Left colon (tissue), 2 donors: ENCODE results near the gene MOB1B. TPM values are rescaled to one million over a fixed set of nuclear protein-coding genes. Genes with fewer than 3 reads are reported as not detected.
A peak's percentile ranks its signal among the peaks of the same experiment; 100 is the strongest.

ENCODE experiments used
- ATAC-seq: fragments of 200-7000 bp; cut with Tn5 transposase; one replicate; pipeline ENCODE4 v1.9.1; 2020; ENCODE audit warnings: mild to moderate bottlenecking, moderate library complexity
- DNase-seq, 2 donors: peaks; one replicate each; pipeline ENCODE4 v3.0.0-alpha.2; 2020
- intact Hi-C, 2 donors: fragments of 100-400 bp; cut with DNase I in 1 of 2; cut with micrococcal nuclease in 1 of 2; formaldehyde crosslinking; loops; one replicate each; pipeline versions ENCODE4 v1.11.2 to v1.14.0; 2022; cut with DNase I, micrococcal nuclease
- total RNA-seq, 2 donors: library from RNA; stranded (reverse); fragmentation: NEBNext Ultra II Directional; extraction: Animal tissue kit (Norgen Biotek cat#: 25700); gene quantifications; one replicate each; pipeline ENCODE4 v1.2.1, GENCODE V29; 2021
- donor health status: DM: no; HTN: no; CAD: no.
- donor health status: DM: yes; HTN: yes; CAD: no.

MOB1B gene
- total RNA-seq, 2 donors from 2014 or later: 14.7 to 15.8 TPM

DNA sequence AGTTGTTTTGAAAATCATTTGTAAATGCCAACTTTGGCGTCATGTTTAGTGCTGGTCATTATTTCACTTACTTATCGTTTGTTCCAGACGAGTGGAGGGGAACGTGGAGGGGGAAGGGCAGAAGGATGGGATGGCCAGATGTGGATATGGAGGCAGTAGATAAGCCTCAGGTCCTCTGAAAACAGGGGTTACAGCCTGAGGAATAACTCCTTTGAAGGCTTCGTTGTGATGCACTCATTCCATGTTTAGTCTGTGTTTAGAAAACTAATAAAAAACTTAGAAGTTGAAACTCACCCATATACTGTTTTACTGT is 1.1 kb downstream of the MOB1B start:
- DNase-seq: peak in 1 of 2 donors; percentile 7
- intact Hi-C loops: loop anchor here in 1 of 2 donors (10.0 kb wide), 1 partner anchor 92 kb away; the partner anchor contains the start of gene DCK
- no peak for ATAC-seq

DNA sequence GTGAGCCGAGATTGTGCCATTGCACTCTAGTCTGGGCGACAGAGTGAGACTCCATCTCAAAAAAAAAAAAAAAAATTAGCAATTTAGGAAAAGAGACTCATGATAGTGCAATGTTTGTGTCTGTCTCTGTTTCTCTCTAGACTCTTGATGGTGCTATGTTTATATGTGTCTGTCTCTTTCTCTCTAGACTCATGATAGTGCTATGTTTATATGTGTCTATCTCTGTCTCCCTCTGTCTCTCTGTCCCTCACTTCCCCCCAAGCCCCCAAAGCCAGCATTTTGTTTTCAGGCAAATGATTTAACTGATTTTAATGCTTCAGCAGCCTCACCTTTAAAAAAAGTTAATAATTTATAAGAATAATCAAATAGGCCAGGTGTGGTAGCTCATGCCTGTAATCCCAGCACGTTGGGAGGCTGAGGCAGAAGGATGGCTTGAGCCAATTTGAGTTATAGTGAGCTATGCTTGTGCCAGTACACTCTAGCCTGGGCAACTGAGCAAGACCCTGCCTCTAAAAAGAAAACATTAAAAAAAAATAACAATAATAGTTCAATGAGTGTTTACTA is 6.9 kb downstream of the MOB1B start:
- intact Hi-C loops: loop anchor here in 1 of 2 donors (10.0 kb wide), 1 partner anchor 86 kb away; the partner anchor contains the start of gene DCK
- DNase-seq: no peak
- ATAC-seq: no peak

DNA sequence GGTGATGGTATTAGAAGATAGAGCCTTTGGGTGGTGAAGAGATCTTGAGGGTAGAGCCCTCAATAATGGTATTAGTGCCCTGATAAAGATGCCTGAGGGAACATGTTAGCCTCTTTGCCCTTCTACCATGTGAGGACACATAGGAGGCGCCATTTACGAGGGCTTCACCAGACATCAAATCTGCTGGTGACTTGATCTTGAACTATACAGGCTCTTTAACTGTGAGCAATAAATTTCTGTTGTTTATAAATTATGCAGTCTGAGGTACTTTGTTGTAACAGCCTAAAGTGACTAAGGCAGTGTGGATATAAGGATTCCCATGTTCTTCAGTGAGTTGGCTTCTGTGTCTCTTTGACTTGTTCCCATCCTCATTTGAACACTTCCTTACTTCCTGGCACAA is 11.8 kb downstream of the MOB1B start:
- intact Hi-C loops: no loop called here
- ATAC-seq (no peak), DNase-seq (no peak)

- ATAC-seq: no peak
- intact Hi-C loops: no loop called here
- no peak for DNase-seq
Observed at GRCh38 chr4:70914631-70915030, 12.5 kb downstream of the MOB1B start.

DNA sequence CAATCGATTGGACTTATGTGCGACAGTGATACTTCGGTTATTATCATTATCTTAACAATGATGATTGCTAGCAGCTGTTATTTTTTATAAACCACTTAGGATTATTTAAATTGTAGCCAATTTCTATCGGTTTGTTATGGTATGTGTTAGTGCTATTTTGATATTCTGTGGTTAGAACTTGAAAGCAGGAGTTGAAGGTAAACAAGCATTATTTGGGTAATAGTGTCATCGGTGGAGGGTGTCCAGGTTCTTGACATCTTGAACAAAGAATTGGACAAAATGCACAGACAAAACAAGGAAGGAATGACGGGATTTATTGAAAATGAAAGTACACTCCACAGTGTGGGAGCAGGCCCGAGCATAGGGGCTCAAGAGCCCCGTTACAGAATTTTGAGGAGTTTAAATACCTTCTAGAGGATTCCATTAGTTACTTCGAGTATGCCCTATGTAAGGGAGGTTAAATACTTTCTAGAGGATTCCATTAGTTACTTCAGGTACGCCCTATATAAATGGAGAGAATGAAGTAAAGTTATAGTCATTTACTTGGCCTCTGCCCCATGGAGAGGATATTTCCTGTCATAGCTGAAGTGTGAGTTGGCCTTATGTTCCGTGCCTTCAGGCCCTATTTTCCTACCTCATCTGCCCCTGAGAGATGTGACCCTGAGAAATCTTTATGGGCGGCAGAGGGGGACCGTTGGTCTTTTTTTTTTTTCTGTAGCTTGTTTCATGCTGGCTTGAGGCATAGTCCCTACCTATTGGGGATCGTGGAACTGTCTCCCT is 13.1 kb downstream of the MOB1B start:
- ATAC-seq (no peak), DNase-seq (no peak)
- intact Hi-C loops: no loop called here

DNA sequence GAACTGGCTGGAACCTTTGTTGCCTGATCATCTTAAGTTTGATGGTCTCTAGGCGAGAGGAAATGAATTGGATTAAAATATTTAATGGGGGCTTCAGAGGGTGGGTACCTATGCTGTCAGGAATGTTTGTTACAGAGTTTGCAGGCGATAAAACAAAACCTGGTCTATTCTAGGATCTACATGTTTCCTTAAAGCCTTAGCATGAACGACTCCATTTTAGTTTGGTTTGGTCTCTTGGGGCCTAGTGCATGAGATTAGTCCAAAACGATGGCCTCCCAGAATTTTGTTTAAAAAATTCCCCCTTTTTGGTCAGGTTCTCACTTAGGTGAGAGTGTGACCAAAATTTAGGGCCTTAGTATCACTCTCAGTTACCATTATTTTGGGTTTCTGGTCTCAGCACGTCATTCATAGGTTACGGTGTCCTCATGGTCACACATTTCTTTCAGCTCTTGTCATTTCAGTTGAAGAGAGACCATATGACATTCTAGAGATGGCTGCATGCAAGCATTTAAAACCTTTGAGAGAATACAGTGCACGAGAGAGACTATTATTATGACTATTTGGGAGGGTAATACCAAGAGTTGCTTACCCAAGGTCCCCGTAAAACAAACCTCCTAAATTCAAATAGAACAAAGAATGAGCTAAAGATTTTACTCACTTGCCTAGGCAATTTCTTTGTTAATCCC is 13.8 kb downstream of the MOB1B start:
- DNase-seq (no peak), ATAC-seq (no peak)
- intact Hi-C loops: no loop called here

DNA sequence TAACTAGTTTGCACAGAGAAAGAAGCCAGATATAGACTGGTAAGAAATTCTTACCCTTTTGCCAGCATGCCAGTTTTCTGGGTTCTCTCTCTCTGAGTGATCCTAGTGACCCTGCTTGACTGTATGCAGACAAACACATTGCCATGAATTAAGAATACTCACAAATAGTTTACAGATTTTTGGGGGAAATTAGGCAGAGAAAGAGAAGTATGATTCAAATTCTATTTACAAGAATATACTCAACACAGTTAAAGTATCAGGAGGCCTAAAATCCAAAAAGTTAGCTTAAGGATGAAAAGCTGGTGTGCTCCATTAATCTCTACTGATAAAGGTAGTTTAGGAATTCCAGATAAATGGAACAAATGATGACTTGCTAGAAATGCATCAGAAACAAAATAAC is 18.4 kb downstream of the MOB1B start:
- DNase-seq (no peak), ATAC-seq (no peak)
- intact Hi-C loops: no loop called here

- intact Hi-C loops: no loop called here
- ATAC-seq: no peak
- no peak for DNase-seq
Observed at GRCh38 chr4:70925418-70925817, 23.2 kb downstream of the MOB1B start.

DNA sequence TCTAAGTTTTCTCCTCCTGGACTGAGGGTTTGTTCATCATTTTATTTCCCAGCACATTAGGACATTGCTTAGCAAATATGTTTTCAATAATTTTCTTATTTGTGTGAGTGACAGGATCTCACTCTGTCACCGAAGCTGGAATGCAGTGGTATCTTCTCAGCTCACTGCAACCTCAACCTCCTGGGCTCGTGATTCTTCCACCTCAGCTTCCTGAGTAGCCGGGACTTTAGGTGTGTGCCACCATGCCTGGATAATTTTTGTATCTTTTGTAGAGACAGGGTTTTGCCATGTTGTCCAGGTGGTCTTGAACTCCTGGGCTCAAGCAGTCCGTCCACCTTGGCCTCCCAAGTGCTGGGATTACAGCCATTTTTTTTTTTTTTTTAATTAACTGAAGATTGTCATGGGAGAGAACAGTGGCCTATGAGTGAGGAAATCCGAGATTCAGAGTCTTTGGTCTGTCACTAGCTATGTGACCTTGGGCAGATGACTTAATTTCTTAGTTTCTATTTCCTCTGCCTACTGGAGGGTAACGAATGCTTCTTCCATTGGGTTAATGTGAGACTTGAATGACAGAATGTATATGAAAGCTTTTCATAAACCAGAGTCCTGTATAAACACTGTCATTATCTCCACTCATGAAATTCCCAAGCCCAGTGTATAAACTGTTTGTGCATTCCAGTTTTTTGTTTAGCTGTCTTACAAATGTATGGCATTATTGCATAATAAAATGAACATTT is 23.9 kb downstream of the MOB1B start:
- DNase-seq (no peak), ATAC-seq (no peak)
- intact Hi-C loops: no loop called here

- no peak for ATAC-seq
- intact Hi-C loops: no loop called here
- DNase-seq: no peak
Observed at GRCh38 chr4:70927502-70928137, 25.5 kb downstream of the MOB1B start.

DNA sequence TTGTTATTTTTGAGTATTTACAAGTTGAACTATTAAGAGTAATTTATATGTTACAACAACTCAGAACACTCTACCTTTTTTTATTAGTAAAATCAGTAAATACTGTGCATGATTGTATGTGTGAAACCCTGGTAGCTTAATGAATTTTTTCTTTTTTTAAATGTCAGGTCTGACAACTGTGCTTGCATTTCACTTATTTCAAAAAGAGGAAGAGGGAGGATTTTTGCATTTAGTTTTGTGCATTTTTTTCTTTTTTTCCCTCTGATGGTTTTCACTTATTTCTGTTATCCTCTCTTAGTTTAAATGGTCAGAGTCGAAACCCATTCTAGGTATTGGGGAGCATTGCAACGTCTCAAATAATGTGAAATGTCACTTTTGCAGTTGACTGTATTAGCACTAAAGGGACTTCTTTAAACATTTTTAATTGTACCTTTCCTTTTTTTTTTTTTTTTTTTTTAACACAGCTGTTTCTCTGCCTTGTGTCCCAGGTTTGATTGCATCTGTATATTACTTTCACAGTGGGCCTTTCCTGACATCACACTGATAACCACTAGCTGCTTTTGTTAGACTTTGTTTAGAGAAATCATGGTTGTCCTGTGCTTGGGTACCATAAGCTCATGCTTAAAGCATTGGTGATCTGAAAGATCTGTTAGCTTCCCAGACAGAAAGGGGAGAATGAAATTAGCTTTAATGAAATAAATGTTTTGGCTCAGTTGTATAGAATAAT is 28.5 kb downstream of the MOB1B start:
- DNase-seq: no peak
- ATAC-seq: no peak
- intact Hi-C loops: no loop called here

DNA sequence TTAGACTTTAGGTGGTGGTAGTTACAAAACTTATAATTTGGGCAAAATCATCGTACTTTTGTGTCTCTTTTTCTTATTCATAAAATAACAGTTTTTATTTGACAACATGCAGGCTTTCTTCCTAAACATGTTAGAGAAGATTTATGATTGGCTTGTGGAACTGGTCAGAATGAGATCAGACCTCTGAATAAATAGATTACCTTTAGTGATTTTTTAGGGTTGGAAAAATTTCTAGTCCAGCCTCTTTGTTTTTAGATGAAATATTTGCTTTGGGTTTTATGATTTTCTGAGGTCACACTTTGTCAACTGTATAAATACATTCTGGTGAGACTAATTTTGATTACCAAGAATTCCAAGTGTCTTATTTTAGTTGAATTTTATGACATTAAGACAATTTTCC is 29.2 kb downstream of the MOB1B start:
- intact Hi-C loops: no loop called here
- ATAC-seq (no peak), DNase-seq (no peak)

- DNase-seq (no peak), ATAC-seq (no peak)
- intact Hi-C loops: no loop called here
Observed at GRCh38 chr4:70932984-70933383, 30.8 kb downstream of the MOB1B start.

GRCh38 chr4:70935038-70935695 is 33.0 kb downstream of the MOB1B start:
- no peak for ATAC-seq
- intact Hi-C loops: no loop called here
- DNase-seq: no peak

GRCh38 chr4:70936200-70936787 is 34.1 kb downstream of the MOB1B start:
- no peak for DNase-seq
- ATAC-seq: no peak
- intact Hi-C loops: no loop called here

GRCh38 chr4:70938086-70938485 is 35.9 kb downstream of the MOB1B start:
- ATAC-seq (no peak), DNase-seq (no peak)
- intact Hi-C loops: no loop called here

- intact Hi-C loops: no loop called here
- ATAC-seq: no peak
- no peak for DNase-seq
Observed at GRCh38 chr4:70940134-70940533, 38.0 kb downstream of the MOB1B start.

- DNase-seq (no peak), ATAC-seq (no peak)
- intact Hi-C loops: no loop called here
Observed at GRCh38 chr4:70943114-70943513, 40.9 kb downstream of the MOB1B start.
